NCI-H1105 (cell line): ENCODE data around the gene ZCRB1.

Experiments used
- DNase-seq: peaks from one replicate; lab custom pipeline; 2025; lab: John Stamatoyannopoulos, UW

Gene ZCRB1

GRCh38 chr12:42278128-42278510 is 47.8 kb downstream of the ZCRB1 start:
- DNase-seq: no peak

- DNase-seq: no peak
Observed at GRCh38 chr12:42277396-42278127, 48.3 kb downstream of the ZCRB1 start.

GRCh38 chr12:42275499-42275898 is 50.4 kb downstream of the ZCRB1 start:
- no peak for DNase-seq

DNA sequence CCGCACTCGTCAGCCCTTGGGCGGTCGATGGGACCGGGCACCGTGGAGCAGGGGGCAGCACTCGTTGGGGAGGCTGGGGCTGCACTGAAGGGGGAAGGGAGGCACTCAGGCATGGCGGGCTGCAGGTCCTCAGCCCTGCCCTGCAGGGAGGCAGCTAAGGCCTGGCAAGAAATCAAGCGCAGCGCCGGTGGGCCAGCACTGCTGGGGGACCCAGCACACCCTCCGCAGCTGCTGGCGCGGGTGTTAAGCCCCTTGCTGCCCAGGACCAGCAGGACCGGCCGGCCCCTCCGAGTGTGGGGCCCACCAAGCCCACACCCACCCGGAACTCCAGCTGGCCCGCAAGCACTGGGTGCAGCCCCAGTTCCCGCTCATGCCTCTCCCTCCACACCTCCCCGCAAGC is 52.2 kb downstream of the ZCRB1 start:
- no peak for DNase-seq

- no peak for DNase-seq
Observed at GRCh38 chr12:42270596-42270995, 55.3 kb downstream of the ZCRB1 start.

GRCh38 chr12:42267413-42268190 is 58.3 kb downstream of the ZCRB1 start:
- no peak for DNase-seq

GRCh38 chr12:42266579-42267230 is 59.2 kb downstream of the ZCRB1 start:
- no peak for DNase-seq

DNA sequence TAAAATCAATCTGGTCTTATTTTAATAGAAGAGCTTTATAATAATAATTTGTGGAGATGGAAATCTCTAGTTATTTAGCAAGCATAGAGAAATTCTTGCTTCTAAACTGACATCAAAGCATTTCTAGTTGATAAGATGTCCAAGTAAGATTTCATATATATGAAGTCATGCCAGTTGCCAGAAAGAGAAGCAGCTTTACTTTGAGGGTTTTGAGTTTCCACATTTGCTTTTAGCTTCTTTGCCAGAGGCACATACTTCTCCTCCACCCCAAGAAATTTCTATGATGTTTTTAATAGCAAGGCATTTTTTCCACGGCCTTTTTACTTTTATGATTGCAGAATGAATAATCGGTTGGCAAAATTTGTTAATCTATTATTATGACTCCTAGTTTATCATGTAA is 63.6 kb downstream of the ZCRB1 start:
- DNase-seq: no peak
